Glutamatergic neuron (in vitro differentiated cells): ENCODE results near the gene IWS1. TPM values are rescaled to one million over a fixed set of nuclear protein-coding genes. Genes with fewer than 3 reads are reported as not detected.

Experiments used
- DNase-seq: peaks from one replicate; pipeline ENCODE4 v3.0.0; 2022
- H3K27ac Mint-ChIP-seq: one replicate; pipeline ENCODE4 v1.8.0; 2020; ENCODE audit warnings: mild to moderate bottlenecking, mixed read lengths, inconsistent platforms; ENCODE audit not compliant: unreplicated experiment
- H3K27me3 Mint-ChIP-seq: one replicate; pipeline ENCODE4 v1.8.0; 2020; ENCODE audit warnings: mild to moderate bottlenecking, moderate library complexity, mixed read lengths, inconsistent platforms; ENCODE audit not compliant: unreplicated experiment
- H3K36me3 Mint-ChIP-seq: one replicate; pipeline ENCODE4 v1.8.0; 2020; ENCODE audit warnings: mild to moderate bottlenecking, mixed read lengths, inconsistent platforms; ENCODE audit not compliant: unreplicated experiment
- H3K4me1 Mint-ChIP-seq: one replicate; pipeline ENCODE4 v1.8.0; 2020; ENCODE audit warnings: mild to moderate bottlenecking, low read depth, mixed read lengths, inconsistent platforms; ENCODE audit not compliant: unreplicated experiment
- H3K4me3 Mint-ChIP-seq: one replicate; pipeline ENCODE4 v1.8.0; 2020; ENCODE audit warnings: mild to moderate bottlenecking, mixed read lengths, inconsistent platforms; ENCODE audit not compliant: unreplicated experiment
- H3K9me3 Mint-ChIP-seq: one replicate; pipeline ENCODE4 v1.8.0; 2020; ENCODE audit warnings: mild to moderate bottlenecking, moderate library complexity, mixed read lengths, inconsistent platforms; ENCODE audit not compliant: unreplicated experiment
- total RNA-seq: library from RNA; stranded (reverse); fragmentation: NEBNext Ultra II Directional; extraction: Animal tissue kit (Norgen Biotek cat#: 25700); gene quantifications from one replicate; pipeline ENCODE4 v1.2.1, GENCODE V29; 2021; ENCODE audit not compliant: unreplicated experiment
- TF ChIP-seq, protein P1 (sequence below): fragments of 200-600 bp; sonication (generic); IDR thresholded peaks from one replicate; pipeline ENCODE4 v1.5.0; 2021; ENCODE audit not compliant: partially characterized antibody, unreplicated experiment

Gene IWS1
- total RNA-seq, 1 donor from 2014 or later = 46.1 TPM

DNA sequence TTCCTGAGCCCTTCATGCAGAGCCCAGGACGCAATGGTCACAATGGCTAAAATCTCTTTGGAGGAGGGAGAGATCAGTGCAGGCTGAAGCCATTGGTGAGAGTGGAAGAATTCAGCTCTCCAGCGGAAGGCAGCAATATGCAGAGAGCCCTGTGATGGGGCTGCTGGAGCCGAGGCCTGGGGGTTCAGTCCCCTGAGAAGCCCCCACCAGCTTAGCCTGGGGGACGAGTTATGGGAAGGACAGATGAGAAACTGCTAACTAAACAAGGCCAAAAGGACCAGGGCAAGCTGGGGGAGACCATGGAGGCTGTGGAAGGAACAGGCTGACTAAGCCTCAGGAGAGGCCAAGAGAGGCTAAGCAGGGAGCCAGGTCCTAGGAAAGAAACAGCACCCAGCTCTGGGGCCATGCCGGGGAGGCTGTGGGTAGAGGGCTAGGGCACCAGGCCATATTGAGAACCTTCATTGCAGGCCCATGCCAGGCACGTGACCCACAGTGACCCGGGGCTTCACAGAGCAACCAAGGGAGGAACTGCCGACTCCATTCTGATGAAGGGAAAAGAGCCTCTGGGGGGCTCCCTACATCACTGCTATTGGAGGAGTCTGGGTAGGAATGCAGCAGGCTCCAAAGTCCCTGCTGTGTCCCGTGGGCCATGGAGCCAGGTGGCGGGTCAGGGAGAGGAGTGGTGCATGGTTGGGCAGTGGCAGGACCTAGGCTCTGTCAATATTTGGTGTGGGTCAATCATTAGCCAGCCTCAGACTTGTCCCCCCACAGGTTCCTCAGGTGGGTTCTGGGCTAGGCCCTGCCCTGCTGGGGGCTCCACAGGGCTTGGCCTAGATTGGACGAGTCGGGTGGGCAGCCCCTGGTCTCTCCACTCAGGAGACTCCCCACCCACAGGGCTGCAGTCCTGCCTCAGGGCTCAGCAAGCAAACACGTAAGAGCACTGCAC lies 88.2 kb downstream of the IWS1 start:
- H3K27ac Mint-ChIP-seq = no peak overlapping the region

DNA sequence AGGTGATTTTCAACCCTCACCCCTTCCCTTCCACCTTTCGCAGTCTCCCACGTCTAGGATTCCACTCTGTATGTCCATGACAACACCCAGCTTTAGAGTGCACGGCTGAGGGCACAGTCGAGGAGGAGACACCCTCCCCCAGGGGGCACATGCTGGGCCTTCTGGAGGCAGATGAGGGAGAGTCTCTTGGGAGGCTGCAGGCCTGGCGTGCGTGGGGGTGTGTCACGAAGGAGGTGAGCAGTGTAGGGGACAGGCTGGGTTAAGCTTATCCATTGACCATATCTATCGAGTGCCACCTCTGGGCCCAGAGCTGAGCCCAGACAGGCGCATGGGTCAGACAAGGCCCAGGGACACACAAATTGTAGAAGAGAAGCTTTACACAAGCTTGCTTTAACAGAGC lies 89.2 kb downstream of the IWS1 start:
- peaks cover 3% of the 10 kb centered on the region for H3K27me3 Mint-ChIP-seq
- no peak for DNase-seq
- H3K9me3 Mint-ChIP-seq = peaks cover 5% of the 10 kb centered on the region
- no peak overlapping the region for H3K27ac Mint-ChIP-seq
- no peak overlapping the region for H3K4me3 Mint-ChIP-seq
- TF ChIP-seq, protein P1, sequence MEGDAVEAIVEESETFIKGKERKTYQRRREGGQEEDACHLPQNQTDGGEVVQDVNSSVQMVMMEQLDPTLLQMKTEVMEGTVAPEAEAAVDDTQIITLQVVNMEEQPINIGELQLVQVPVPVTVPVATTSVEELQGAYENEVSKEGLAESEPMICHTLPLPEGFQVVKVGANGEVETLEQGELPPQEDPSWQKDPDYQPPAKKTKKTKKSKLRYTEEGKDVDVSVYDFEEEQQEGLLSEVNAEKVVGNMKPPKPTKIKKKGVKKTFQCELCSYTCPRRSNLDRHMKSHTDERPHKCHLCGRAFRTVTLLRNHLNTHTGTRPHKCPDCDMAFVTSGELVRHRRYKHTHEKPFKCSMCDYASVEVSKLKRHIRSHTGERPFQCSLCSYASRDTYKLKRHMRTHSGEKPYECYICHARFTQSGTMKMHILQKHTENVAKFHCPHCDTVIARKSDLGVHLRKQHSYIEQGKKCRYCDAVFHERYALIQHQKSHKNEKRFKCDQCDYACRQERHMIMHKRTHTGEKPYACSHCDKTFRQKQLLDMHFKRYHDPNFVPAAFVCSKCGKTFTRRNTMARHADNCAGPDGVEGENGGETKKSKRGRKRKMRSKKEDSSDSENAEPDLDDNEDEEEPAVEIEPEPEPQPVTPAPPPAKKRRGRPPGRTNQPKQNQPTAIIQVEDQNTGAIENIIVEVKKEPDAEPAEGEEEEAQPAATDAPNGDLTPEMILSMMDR = no peak
- H3K36me3 Mint-ChIP-seq = peaks cover 7% of the 10 kb centered on the region
- H3K4me1 Mint-ChIP-seq = peaks cover 6% of the 10 kb centered on the region

More for the DNA sequence above, 88.2 kb downstream of the IWS1 start:
- H3K4me3 Mint-ChIP-seq = no peak overlapping the region
- H3K4me1 Mint-ChIP-seq = peaks cover 6% of the 10 kb centered on the region
- H3K27me3 Mint-ChIP-seq = no peaks in the 10 kb centered on the region
- H3K9me3 Mint-ChIP-seq = peaks cover 5% of the 10 kb centered on the region
- TF ChIP-seq, protein P1 = no peak
- no peak for DNase-seq
- H3K36me3 Mint-ChIP-seq = peaks cover 7% of the 10 kb centered on the region

DNA sequence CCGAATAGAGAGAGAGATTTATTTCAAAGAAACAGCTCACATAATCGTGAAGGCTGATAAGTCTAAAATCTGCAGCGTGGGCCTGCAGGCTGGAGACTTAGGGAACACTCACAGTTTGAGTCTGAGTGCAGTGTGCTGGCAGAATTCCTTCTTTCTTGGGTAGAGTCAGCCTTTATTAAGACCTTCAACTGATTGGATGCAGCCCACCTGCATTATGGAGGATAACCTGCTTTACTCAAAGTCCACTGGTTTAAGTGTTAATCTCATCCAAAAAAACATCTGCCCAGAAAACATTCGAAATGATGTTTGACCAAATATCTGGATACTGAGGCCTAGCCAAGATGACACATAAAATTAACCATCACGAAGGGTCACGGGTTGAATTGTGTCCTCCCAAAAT lies 91.8 kb downstream of the IWS1 start:
- Mint-ChIP-seq H3K27me3 (peaks cover 5% of the 10 kb centered on the region), H3K4me3 (no peak overlapping the region), H3K27ac (no peak overlapping the region), H3K36me3 (no peaks in the 10 kb centered on the region), H3K9me3 (peaks cover 3% of the 10 kb centered on the region), H3K4me1 (peaks cover 6% of the 10 kb centered on the region)
- DNase-seq = no peak
- TF ChIP-seq, protein P1 = no peak

DNA sequence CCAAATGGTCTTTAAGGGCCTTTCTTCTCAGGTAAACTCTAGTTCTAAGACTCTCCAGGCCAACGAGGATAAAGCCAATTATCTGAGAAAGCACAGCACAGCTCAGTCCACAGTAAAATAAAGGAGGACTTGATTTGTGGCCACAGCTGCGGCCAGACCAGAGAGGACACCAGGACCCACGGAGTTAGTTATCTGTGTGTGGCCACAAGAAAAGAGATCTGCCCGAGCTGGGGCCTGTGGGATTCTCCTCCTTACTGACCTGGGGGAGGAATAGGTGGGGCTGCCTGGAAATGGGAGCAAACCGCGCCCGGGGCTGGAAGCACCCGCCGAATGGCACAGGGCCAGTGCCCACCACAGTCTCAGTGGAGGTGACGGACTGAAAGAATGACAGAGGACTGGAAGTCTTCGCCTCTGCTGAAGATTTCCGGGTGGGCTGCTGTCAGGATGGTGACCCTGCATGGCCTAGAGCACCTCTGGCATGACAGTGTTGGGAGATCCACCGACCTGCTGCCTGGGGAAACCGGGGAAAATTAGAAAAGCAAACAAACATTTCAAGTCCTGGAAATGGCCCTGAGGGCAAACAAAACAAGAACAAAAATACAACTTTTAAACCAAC lies 94.8 kb downstream of the IWS1 start:
- Mint-ChIP-seq H3K27me3 (peaks cover 5% of the 10 kb centered on the region), H3K27ac (no peak overlapping the region), H3K4me3 (no peak overlapping the region), H3K36me3 (no peaks in the 10 kb centered on the region), H3K4me1 (peaks cover 2% of the 10 kb centered on the region), H3K9me3 (no peaks in the 10 kb centered on the region)
- TF ChIP-seq, protein P1 = no peak
- no peak for DNase-seq

Other genes starting within 250 kb of the IWS1 start
- gene ERCC3, start 232.3 kb downstream of the IWS1 start, total RNA-seq = 54.0 TPM
- gene MAP3K2, start 138.5 kb downstream of the IWS1 start, total RNA-seq = 42.7 TPM
- gene PROC, start 108.1 kb downstream of the IWS1 start, total RNA-seq = not detected
- 0.29 TPM for gene MYO7B, start 9.2 kb upstream of the IWS1 start, total RNA-seq
- gene GPR17, start 119.7 kb upstream of the IWS1 start, total RNA-seq = not detected
- gene LIMS2, start 149.0 kb upstream of the IWS1 start, total RNA-seq = 0.29 TPM
- gene SFT2D3, start 175.0 kb upstream of the IWS1 start, total RNA-seq = 6.4 TPM